Activated T-helper 9 cell treated with anti-CD3 and anti-CD28 coated beads, Interleukin-2, amount 50 U/mL, for 16 hours (primary cell): ENCODE measurements around the gene DNAJC11.
"Not testable (repeated sequence)": the region's sequence is repeated elsewhere in the genome, so short reads cannot be mapped to it uniquely, and the experiment has no call there.

ENCODE experiments used
- DNase-seq: peaks from one replicate; pipeline ENCODE4 v3.0.0-alpha.2; 2020; ENCODE audit warnings: low read depth

DNAJC11 gene

GRCh38 chr1:6694121-6694713 is 7.4 kb downstream of the DNAJC11 start:
- no peak for DNase-seq

GRCh38 chr1:6692956-6693355 is 8.7 kb downstream of the DNAJC11 start:
- no peak for DNase-seq

GRCh38 chr1:6691507-6691906 is 10.1 kb downstream of the DNAJC11 start:
- no peak for DNase-seq

- no peak for DNase-seq
Observed at GRCh38 chr1:6690186-6690585, 11.4 kb downstream of the DNAJC11 start.

GRCh38 chr1:6688757-6689156 is 12.9 kb downstream of the DNAJC11 start:
- no peak for DNase-seq

- DNase-seq = no peak
Observed at GRCh38 chr1:6688001-6688400, 13.6 kb downstream of the DNAJC11 start.

- DNase-seq = no peak
Observed at GRCh38 chr1:6686294-6686693, 15.3 kb downstream of the DNAJC11 start.

GRCh38 chr1:6685381-6685780 is 16.2 kb downstream of the DNAJC11 start:
- no peak for DNase-seq

- DNase-seq = no peak
Observed at GRCh38 chr1:6683434-6683833, 18.2 kb downstream of the DNAJC11 start.

- DNase-seq = no peak
Observed at GRCh38 chr1:6675941-6676340, 25.7 kb downstream of the DNAJC11 start.

GRCh38 chr1:6674771-6675170 is 26.8 kb downstream of the DNAJC11 start:
- no peak for DNase-seq

GRCh38 chr1:6673816-6674398 is 27.7 kb downstream of the DNAJC11 start:
- DNase-seq = no peak

GRCh38 chr1:6672558-6672957 is 29.1 kb downstream of the DNAJC11 start:
- no peak for DNase-seq

GRCh38 chr1:6668503-6668902 is 33.1 kb downstream of the DNAJC11 start:
- DNase-seq = no peak

- no peak for DNase-seq
Observed at GRCh38 chr1:6667139-6667538, 34.5 kb downstream of the DNAJC11 start.

- DNase-seq = no peak
Observed at GRCh38 chr1:6666696-6667095, 34.9 kb downstream of the DNAJC11 start.

- DNase-seq = not testable (repeated sequence)
Observed at GRCh38 chr1:6662468-6662867, 39.1 kb downstream of the DNAJC11 start.

GRCh38 chr1:6660415-6661049 is 41.1 kb downstream of the DNAJC11 start:
- no peak for DNase-seq

- no peak for DNase-seq
Observed at GRCh38 chr1:6658359-6659060, 43.1 kb downstream of the DNAJC11 start.

GRCh38 chr1:6657138-6657537 is 44.5 kb downstream of the DNAJC11 start:
- DNase-seq = no peak

- DNase-seq = no peak
Observed at GRCh38 chr1:6653436-6654290, 48.0 kb downstream of the DNAJC11 start.

GRCh38 chr1:6652986-6653385 is 48.6 kb downstream of the DNAJC11 start:
- DNase-seq = no peak
